Measurements from ENCODE around the gene PDZD7. TPM values are rescaled to one million over a fixed set of nuclear protein-coding genes. Genes with fewer than 3 reads are reported as not detected.

PDZD7 gene
- total RNA-seq, 1 experiment from 2014 or later, result 2.3 TPM

- peak; percentile 89 for DNase-seq
- peaks cover 6% of the 10 kb centered on the region for H3K27me3 ChIP-seq (ENCODE audit: control insufficient read depth, insufficient read depth, low read length)
- H3K36me3 ChIP-seq (replicated peaks; ENCODE audit: control insufficient read depth, insufficient read depth, low read length), result no peaks in the 10 kb centered on the region; the same call in 1 of the 2 replicates
- no peak overlapping the region for H3K4me3 ChIP-seq (ENCODE audit: insufficient read depth, low read depth, low read length)
Measured at GRCh38 chr10:101011517-101012423, 19.2 kb downstream of the PDZD7 start.

DNA sequence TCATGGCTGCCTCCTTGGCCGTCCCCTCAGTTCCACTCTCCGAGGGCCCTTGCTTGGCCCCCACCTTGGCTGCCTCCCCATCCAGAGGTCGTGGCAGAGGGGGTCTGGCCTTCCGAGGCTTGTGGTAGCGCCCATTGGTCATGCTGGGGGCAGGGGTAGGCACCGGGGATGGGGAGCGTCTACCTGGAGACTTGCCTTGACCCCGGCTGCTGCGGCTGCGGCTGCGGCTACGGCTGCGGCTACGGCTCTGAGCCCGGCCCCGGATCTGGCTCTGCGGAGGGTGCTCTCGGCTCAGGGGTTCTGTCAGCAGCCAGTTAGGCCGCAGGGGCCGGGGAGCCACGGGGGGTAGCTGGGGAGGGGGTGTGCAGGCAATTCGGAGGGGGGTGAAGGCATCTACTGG lies 20.6 kb downstream of the PDZD7 start:
- Histone ChIP-seq H3K36me3 (replicated peaks; ENCODE audit: control insufficient read depth, insufficient read depth, low read length) (peaks cover 4% of the 10 kb centered on the region), H3K27me3 (ENCODE audit: control insufficient read depth, insufficient read depth, low read length) (peaks cover 2% of the 10 kb centered on the region), H3K4me3 (ENCODE audit: insufficient read depth, low read depth, low read length) (no peak overlapping the region)
- DNase-seq, result peak; percentile 50

DNA sequence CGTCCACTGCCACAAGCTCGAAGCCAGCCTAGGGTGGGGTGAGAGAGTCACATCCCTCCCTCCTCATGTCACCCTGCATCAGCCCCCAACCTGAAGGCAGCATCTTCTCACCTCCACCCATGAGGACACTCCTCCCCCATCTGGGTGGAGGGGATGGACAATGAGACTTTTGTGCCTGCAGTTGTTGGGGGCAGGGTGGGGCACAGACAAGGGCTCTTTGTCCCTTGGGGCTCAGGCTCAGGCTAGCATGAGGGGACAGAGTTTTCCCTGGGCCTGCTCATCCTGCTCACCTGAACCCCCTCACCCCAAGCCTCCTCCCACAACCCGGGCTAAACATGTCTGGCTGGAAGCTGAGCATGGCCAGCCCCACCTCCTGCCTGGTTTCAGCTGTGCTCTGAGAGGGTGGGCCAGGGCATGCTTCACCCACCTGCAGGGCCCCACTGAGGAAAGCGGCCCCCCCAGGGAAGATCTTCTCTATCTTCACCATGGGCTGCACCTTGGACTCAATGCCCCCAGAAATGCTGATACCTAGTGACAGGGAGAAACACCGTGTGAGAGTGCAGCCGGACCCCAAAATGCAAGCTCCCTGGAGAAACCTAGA lies 22.0 kb downstream of the PDZD7 start:
- no peak overlapping the region for H3K4me3 ChIP-seq (ENCODE audit: insufficient read depth, low read depth, low read length)
- no peaks in the 10 kb centered on the region for H3K27me3 ChIP-seq (ENCODE audit: control insufficient read depth, insufficient read depth, low read length)
- no peak for DNase-seq
- peaks cover 6% of the 10 kb centered on the region for H3K36me3 ChIP-seq (replicated peaks; ENCODE audit: control insufficient read depth, insufficient read depth, low read length)

DNA sequence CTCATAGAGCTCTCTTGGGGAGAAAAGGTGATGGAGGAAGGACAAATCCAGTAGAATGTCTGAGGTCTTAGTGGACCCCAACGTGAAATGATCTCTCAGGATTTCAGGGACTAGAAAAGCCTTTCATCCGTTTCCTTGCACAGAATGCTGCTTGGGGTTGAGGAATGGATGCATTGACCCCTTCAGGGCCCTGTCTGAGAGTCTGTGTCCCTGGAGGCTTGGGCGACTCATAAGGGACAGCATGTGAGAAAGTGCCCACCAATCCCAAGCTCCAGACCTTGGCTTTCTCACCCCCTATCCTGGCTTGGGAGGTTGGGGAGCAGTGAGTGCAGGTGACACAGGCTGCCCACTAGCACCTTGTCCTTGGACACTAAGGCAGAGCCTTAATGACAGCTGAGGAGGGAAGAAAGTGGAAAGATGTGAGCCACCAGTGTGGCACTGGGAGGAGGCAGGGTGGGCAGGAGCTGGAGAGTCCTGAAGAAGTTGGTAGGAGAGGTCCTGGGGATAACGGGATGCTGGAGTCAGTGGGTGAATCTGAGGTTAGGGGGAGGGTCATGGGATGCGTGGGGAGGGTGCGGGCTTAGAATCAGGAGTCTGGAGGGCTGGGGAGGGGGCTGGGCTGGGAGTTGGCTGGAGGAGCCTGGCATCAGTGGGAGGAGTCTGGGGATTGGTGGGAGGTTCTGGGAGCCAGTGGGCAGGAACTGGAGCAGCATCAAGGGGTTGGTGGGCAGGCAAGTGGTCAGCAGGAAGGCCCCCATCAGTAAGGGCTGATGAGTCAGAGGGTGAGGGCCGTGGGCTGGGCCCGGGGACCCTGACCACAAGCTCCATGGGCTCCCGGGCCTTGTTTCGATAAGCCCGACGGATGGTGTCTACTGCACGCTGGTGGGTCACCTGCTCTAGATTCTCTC lies 22.8 kb downstream of the PDZD7 start:
- H3K27me3 ChIP-seq (ENCODE audit: control insufficient read depth, insufficient read depth, low read length), result no peaks in the 10 kb centered on the region
- H3K36me3 ChIP-seq (replicated peaks; ENCODE audit: control insufficient read depth, insufficient read depth, low read length), result peaks cover 7% of the 10 kb centered on the region
- DNase-seq, result peak; percentile 72
- H3K4me3 ChIP-seq (ENCODE audit: insufficient read depth, low read depth, low read length), result no peak overlapping the region

GRCh38 chr10:101007099-101007711 lies 23.7 kb downstream of the PDZD7 start:
- Histone ChIP-seq H3K27me3 (ENCODE audit: control insufficient read depth, insufficient read depth, low read length) (no peaks in the 10 kb centered on the region), H3K4me3 (ENCODE audit: insufficient read depth, low read depth, low read length) (no peak overlapping the region), H3K36me3 (replicated peaks; ENCODE audit: control insufficient read depth, insufficient read depth, low read length) (peaks cover 14% of the 10 kb centered on the region)
- DNase-seq, result no peak

GRCh38 chr10:101006593-101007098 lies 24.3 kb downstream of the PDZD7 start:
- Histone ChIP-seq H3K4me3 (ENCODE audit: insufficient read depth, low read depth, low read length) (no peak overlapping the region), H3K36me3 (replicated peaks; ENCODE audit: control insufficient read depth, insufficient read depth, low read length) (peaks cover 14% of the 10 kb centered on the region), H3K27me3 (ENCODE audit: control insufficient read depth, insufficient read depth, low read length) (no peaks in the 10 kb centered on the region)
- DNase-seq, result no peak

DNA sequence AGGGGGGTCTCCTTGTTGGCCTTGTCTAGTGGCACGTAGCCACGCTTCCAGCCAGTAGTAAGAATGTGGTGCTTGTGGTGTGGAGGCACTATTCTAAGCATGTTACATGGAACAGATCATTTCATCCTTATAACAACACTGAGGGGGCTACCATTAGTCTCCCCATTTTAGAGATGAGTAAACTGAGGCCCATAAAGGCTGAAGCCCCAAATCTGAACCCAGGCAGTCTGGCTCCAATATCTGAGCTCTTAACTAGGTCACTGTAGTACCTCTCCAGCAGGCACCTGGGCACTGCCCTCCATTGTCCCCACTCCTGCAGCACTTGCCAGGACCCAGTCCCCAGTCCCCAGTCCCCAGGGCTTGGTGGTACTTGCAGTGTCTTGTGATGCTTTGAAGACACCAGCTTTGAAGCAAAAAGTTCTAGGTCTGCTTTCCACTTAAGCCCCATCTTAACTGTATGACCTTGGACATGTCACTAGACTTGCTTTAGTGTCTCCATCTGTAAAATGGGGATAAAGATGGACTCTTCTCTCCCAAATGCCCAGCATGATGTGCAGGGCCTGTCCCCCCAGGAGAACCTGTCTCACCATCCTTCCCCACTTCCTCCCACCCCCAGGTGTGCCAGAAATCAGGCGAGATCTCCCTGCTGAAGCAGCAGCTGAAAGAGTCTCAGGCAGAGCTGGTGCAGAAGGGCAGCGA lies 24.9 kb downstream of the PDZD7 start:
- no peak for DNase-seq
- Histone ChIP-seq H3K4me3 (ENCODE audit: insufficient read depth, low read depth, low read length) (no peak overlapping the region), H3K27me3 (ENCODE audit: control insufficient read depth, insufficient read depth, low read length) (no peaks in the 10 kb centered on the region), H3K36me3 (replicated peaks; ENCODE audit: control insufficient read depth, insufficient read depth, low read length) (peaks cover 14% of the 10 kb centered on the region)

DNA sequence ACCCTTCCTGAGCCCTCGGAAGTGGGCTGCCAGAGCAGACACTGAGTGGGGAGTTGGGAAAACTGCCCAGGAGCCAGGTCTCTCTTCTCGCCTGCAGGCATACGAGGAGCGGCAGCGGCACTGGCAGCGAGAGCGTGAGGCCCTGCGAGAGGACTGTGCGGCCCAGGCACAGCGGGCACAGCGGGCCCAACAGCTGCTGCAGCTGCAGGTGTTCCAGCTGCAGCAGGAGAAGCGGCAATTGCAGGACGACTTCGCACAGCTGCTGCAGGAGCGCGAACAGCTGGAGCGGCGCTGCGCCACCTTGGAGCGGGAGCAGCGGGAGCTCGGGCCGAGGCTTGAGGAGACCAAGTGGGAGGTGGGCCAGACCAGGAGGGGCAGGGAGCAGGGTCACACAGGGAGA lies 25.6 kb downstream of the PDZD7 start:
- Histone ChIP-seq H3K4me3 (ENCODE audit: insufficient read depth, low read depth, low read length) (no peak overlapping the region), H3K36me3 (replicated peaks; ENCODE audit: control insufficient read depth, insufficient read depth, low read length) (peaks cover 14% of the 10 kb centered on the region), H3K27me3 (ENCODE audit: control insufficient read depth, insufficient read depth, low read length) (no peaks in the 10 kb centered on the region)
- no peak for DNase-seq

DNA sequence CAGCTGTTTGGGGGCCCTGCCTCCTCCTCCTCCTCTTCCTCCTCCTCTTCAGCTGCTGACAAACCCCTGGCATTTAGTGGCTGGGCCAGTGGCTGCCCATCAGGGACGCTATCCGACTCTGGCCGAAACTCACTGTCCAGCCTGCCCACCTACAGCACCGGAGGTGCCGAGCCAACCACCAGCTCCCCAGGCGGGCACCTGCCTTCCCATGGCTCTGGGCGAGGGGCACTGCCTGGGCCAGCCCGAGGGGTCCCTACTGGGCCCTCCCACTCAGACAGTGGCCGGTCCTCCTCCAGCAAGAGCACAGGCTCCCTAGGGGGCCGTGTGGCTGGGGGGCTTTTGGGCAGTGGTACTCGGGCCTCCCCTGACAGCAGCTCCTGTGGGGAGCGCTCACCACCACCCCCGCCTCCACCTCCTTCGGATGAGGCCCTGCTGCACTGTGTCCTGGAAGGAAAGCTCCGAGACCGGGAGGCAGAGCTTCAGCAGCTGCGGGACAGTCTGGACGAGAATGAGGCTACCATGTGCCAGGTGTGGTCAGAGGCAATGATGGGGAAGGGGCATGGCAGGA lies 27.2 kb downstream of the PDZD7 start:
- Histone ChIP-seq H3K4me3 (ENCODE audit: insufficient read depth, low read depth, low read length) (no peak overlapping the region), H3K27me3 (ENCODE audit: control insufficient read depth, insufficient read depth, low read length) (no peaks in the 10 kb centered on the region), H3K36me3 (replicated peaks; ENCODE audit: control insufficient read depth, insufficient read depth, low read length) (peaks cover 14% of the 10 kb centered on the region)
- no peak for DNase-seq

DNA sequence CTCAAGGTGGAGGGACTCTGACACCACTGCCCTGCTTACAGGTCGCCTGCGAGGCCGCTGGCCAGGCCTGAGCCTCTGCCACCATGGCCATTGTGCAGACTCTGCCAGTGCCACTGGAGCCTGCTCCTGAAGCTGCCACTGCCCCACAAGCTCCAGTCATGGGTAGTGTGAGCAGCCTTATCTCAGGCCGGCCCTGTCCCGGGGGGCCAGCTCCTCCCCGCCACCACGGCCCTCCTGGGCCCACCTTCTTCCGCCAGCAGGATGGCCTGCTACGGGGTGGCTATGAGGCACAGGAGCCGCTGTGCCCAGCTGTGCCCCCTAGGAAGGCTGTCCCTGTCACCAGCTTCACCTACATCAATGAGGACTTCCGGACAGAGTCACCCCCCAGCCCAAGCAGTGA lies 28.5 kb downstream of the PDZD7 start:
- no peaks in the 10 kb centered on the region for H3K27me3 ChIP-seq (ENCODE audit: control insufficient read depth, insufficient read depth, low read length)
- no peak overlapping the region for H3K4me3 ChIP-seq (ENCODE audit: insufficient read depth, low read depth, low read length)
- no peak for DNase-seq
- peaks cover 14% of the 10 kb centered on the region for H3K36me3 ChIP-seq (replicated peaks; ENCODE audit: control insufficient read depth, insufficient read depth, low read length)

GRCh38 chr10:101001659-101002035 lies 29.3 kb downstream of the PDZD7 start:
- peaks cover 14% of the 10 kb centered on the region for H3K36me3 ChIP-seq (replicated peaks; ENCODE audit: control insufficient read depth, insufficient read depth, low read length)
- no peaks in the 10 kb centered on the region for H3K27me3 ChIP-seq (ENCODE audit: control insufficient read depth, insufficient read depth, low read length)
- H3K4me3 ChIP-seq (ENCODE audit: insufficient read depth, low read depth, low read length), result no peak overlapping the region
- peak; percentile 62 for DNase-seq

DNA sequence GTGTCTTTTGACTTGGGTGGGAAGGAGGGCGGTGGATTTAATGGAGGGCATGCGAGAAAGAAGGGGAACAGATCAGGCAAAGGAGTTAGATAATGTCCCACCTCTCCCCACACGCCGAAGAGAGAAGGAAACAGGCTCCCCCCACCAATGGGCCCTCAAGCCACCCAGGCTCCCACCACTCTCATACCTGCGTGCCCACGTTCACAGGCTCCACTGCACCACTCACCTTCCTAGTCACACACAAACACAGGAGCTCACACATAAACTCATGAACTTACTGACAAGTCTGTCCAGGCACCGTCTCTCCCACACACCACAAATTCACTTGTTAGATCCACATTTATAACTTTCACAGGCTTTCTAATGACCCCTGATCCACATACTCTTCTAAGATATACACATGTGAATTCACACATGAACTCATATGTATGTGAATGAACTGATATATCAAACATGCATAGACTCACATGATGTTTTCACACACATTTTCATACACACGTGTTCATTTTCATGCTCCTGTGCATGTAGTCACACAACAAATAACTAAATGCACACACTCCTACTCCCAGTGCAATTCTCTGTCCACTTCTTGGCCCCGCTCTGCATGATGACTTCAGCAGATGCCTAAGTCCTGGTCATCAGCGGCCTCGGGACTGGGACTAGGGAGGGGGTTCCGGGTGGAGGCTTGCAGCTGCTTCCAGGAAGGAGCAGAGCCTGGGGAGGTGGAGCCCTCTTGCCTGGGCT lies 29.8 kb downstream of the PDZD7 start:
- Histone ChIP-seq H3K4me3 (ENCODE audit: insufficient read depth, low read depth, low read length) (no peak overlapping the region; the same call in none of the 2 replicates), H3K36me3 (replicated peaks; ENCODE audit: control insufficient read depth, insufficient read depth, low read length) (peaks cover 12% of the 10 kb centered on the region), H3K27me3 (ENCODE audit: control insufficient read depth, insufficient read depth, low read length) (no peaks in the 10 kb centered on the region)
- DNase-seq, result peak; percentile 62

Measured in H7 (cell line).